OCI-LY1 (cell line): ENCODE measurements around the gene VWC2.

Experiments used
- H2AFZ ChIP-seq: fragments of 200-600 bp; sonication (generic), shearing (Covaris generic); 2 replicates; pipeline ENCODE4 v1.6.0; 2014; ENCODE audit warnings: antibody characterized with exemption, mild to moderate bottlenecking, low read length
- H3F3A ChIP-seq: fragments of 200-600 bp; sonication (generic), shearing (Covaris generic); 2 replicates; pipeline ENCODE4 v1.6.0; 2014; ENCODE audit warnings: mild to moderate bottlenecking, antibody characterized with exemption, low read length, moderate library complexity; ENCODE audit not compliant: insufficient read depth
- H3K27ac ChIP-seq: fragments of 200-600 bp; sonication (generic); 2 replicates; pipeline ENCODE4 v1.5.1; 2014; ENCODE audit warnings: low read length, mixed run types, mild to moderate bottlenecking, low read depth; ENCODE audit not compliant: poor library complexity, severe bottlenecking
- H3K27me3 ChIP-seq: fragments of 200-600 bp; sonication (generic); 2 replicates; pipeline ENCODE4 v1.6.0; 2014; ENCODE audit warnings: antibody characterized with exemption, mild to moderate bottlenecking, low read length, moderate library complexity; ENCODE audit not compliant: insufficient read depth
- H3K36me3 ChIP-seq: fragments of 200-600 bp; sonication (generic); 2 replicates; pipeline ENCODE4 v1.6.1; 2014; ENCODE audit warnings: mild to moderate bottlenecking, antibody characterized with exemption, low read length, moderate library complexity, mixed read lengths; ENCODE audit not compliant: insufficient read depth
- H3K4me1 ChIP-seq: fragments of 200-600 bp; sonication (generic); 2 replicates; pipeline ENCODE4 v1.5.1; 2014; ENCODE audit warnings: mild to moderate bottlenecking, low read length, moderate library complexity; ENCODE audit not compliant: insufficient read depth, severe bottlenecking
- H3K4me2 ChIP-seq: fragments of 200-600 bp; sonication (generic), shearing (Covaris generic); 2 replicates; pipeline ENCODE4 v1.6.1; 2014; ENCODE audit warnings: low read length
- H3K4me3 ChIP-seq: fragments of 200-600 bp; sonication (generic); 2 replicates; pipeline ENCODE4 v1.5.1; 2014; ENCODE audit warnings: low read length, low read depth, mild to moderate bottlenecking, mixed read lengths; ENCODE audit not compliant: poor library complexity, severe bottlenecking
- H3K79me2 ChIP-seq: fragments of 200-600 bp; shearing (Covaris generic); 2 replicates; pipeline ENCODE4 v1.6.1; 2016; ENCODE audit warnings: mixed run types, low read length, mixed read lengths; ENCODE audit not compliant: insufficient read depth
- H3K9ac ChIP-seq: fragments of 200-600 bp; sonication (generic), shearing (Covaris generic); 2 replicates; pipeline ENCODE4 v1.6.1; 2014; ENCODE audit warnings: mild to moderate bottlenecking, low read length, mixed read lengths
- H3K9me2 ChIP-seq: fragments of 200-600 bp; sonication (generic), shearing (Covaris generic); 2 replicates; pipeline ENCODE4 v1.6.1; 2014; ENCODE audit warnings: low read depth, mild to moderate bottlenecking, low read length, mixed read lengths
- H3K9me3 ChIP-seq: fragments of 200-600 bp; shearing (Covaris generic); 2 replicates; pipeline ENCODE4 v1.6.1; 2014; ENCODE audit warnings: low read length, mixed read lengths
- H4K20me1 ChIP-seq: fragments of 200-600 bp; sonication (generic), shearing (Covaris generic); 2 replicates; pipeline ENCODE4 v1.6.0; 2016; ENCODE audit warnings: mild to moderate bottlenecking, low read length; ENCODE audit not compliant: insufficient read depth
- EZH2 ChIP-seq: fragments of 200-600 bp; sonication (generic), shearing (Covaris generic); IDR thresholded peaks from 2 replicates; pipeline ENCODE4 v1.8.0; 2017; ENCODE audit warnings: borderline replicate concordance, mixed run types, mild to moderate bottlenecking, antibody characterized with exemption, low read length, moderate library complexity, mixed read lengths
- TF ChIP-seq, protein P1 (sequence below): fragments of 200-600 bp; sonication (generic), shearing (Covaris generic); IDR thresholded peaks from 2 replicates; pipeline ENCODE4 v1.5.1; 2017; ENCODE audit warnings: mild to moderate bottlenecking, antibody characterized with exemption, low read length, moderate library complexity, mixed read lengths

The VWC2 gene

DNA sequence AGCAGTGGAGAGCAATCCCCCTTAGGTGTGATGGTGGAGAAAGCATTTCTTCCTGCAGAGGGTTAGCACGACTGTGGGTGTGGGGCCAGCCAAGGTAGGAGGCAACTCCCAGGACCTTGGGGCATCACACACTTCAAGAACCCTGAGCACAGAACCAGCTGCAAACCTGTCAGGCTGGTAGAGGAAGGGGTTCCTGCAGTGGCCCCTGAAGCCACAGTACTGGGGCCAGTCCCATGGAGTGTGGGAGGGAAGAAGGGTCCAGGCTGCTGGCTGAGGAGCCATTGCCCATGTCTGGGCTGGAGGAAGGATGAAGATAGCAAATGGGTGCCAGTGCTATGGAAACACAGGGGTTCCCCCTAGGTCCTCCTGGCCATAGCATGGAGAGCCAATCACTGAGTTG, 110.5 kb downstream of the VWC2 start:
- Histone ChIP-seq H3K9ac (no peak overlapping the region), H3K79me2 (no peaks in the 10 kb centered on the region), H3K4me3 (no peak overlapping the region), H3K9me3 (peaks cover 4% of the 10 kb centered on the region; the same call in 1 of the 2 replicates), H3F3A (no peaks in the 10 kb centered on the region), H3K4me2 (no peak overlapping the region), H3K27ac (no peak overlapping the region), H4K20me1 (no peaks in the 10 kb centered on the region), H3K27me3 (no peaks in the 10 kb centered on the region), H3K36me3 (no peaks in the 10 kb centered on the region), H2AFZ (no peak overlapping the region), H3K9me2 (no peaks in the 10 kb centered on the region), H3K4me1 (no peaks in the 10 kb centered on the region)
- TF ChIP-seq EZH2 = no peak
- TF ChIP-seq, protein P1, sequence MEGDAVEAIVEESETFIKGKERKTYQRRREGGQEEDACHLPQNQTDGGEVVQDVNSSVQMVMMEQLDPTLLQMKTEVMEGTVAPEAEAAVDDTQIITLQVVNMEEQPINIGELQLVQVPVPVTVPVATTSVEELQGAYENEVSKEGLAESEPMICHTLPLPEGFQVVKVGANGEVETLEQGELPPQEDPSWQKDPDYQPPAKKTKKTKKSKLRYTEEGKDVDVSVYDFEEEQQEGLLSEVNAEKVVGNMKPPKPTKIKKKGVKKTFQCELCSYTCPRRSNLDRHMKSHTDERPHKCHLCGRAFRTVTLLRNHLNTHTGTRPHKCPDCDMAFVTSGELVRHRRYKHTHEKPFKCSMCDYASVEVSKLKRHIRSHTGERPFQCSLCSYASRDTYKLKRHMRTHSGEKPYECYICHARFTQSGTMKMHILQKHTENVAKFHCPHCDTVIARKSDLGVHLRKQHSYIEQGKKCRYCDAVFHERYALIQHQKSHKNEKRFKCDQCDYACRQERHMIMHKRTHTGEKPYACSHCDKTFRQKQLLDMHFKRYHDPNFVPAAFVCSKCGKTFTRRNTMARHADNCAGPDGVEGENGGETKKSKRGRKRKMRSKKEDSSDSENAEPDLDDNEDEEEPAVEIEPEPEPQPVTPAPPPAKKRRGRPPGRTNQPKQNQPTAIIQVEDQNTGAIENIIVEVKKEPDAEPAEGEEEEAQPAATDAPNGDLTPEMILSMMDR = no peak

DNA sequence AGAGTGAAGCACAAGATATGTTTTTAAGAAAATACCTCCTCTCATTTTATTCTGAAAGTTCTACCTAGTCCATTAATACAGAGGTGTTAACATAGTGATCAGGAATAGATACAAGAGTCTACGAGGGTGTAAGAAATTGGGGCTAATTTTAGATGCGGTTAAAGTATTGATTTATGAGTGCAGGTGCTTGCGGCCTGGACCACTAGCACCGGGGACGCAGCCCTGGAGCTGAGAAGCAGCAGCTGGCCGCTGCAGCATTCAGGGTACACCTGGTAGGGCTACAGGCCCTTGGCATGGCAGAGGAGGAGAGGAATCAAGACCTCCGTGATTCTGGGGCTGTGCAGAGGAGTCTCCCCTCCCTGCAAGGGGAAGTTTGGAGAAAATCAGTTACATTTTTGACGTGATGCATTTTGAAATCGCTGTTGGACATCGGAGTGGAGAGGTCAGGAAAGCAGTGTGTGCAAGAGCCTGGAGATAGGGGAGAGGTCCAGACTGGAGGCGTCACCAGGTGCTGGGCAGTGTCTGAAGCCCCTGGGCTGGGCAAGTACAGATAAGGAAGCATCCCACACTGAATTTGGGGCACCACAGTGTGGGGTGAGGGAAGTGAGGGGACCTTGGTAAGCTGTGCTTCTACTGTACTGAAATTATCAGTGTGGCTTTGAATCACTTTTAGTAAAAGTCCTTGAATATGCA, 112.3 kb downstream of the VWC2 start:
- Histone ChIP-seq H3K9me2 (no peaks in the 10 kb centered on the region), H3F3A (no peaks in the 10 kb centered on the region), H3K4me1 (no peaks in the 10 kb centered on the region), H3K27ac (no peak overlapping the region), H3K9me3 (peaks cover 4% of the 10 kb centered on the region; the same call in 1 of the 2 replicates), H3K79me2 (no peaks in the 10 kb centered on the region), H3K27me3 (no peaks in the 10 kb centered on the region), H3K4me2 (no peak overlapping the region), H3K4me3 (no peak overlapping the region), H4K20me1 (no peaks in the 10 kb centered on the region), H2AFZ (no peak overlapping the region), H3K9ac (no peak overlapping the region), H3K36me3 (no peaks in the 10 kb centered on the region)
- TF ChIP-seq, protein P1 = no peak
- no peak for TF ChIP-seq EZH2

GRCh38 chr7:49892481-49892880, 119.0 kb downstream of the VWC2 start:
- Histone ChIP-seq H3K27ac (no peak overlapping the region), H2AFZ (no peak overlapping the region)

More at GRCh38 chr7:49892481-49892880, 119.0 kb downstream of the VWC2 start:
- Histone ChIP-seq H3K9me3 (no peaks in the 10 kb centered on the region), H4K20me1 (no peaks in the 10 kb centered on the region), H3K36me3 (no peaks in the 10 kb centered on the region), H3K4me3 (no peak overlapping the region), H3K4me2 (no peak overlapping the region), H3K27me3 (no peaks in the 10 kb centered on the region), H3K9me2 (no peaks in the 10 kb centered on the region), H3K9ac (no peak overlapping the region), H3K4me1 (no peaks in the 10 kb centered on the region), H3K79me2 (no peaks in the 10 kb centered on the region), H3F3A (no peaks in the 10 kb centered on the region)
- TF ChIP-seq, protein P1 = no peak
- TF ChIP-seq EZH2 = no peak
